K562 (cell line): Measurements from ENCODE around the gene RIT1. TPM values are rescaled to one million over a fixed set of nuclear protein-coding genes. Genes with fewer than 3 reads are reported as not detected.
A peak's percentile ranks its signal among the peaks of the same experiment; 100 is the strongest.

Source experiments
- ATAC-seq: fragments of 200-7000 bp; cut with Tn5 transposase; 3 replicates; pipeline ENCODE4 v1.9.1; 2020; ENCODE audit warnings: moderate library complexity
- BruUV-seq: library from RNA; stranded (reverse); fragments of 400-500 nt; replicated peaks from 2 replicates; lab custom pipeline; 2021; lab: Mats Ljungman, UMichigan
- CTCF ChIA-PET: fragments of 300-600 bp; formaldehyde crosslinking; extraction: SDS; loops from one replicate; lab custom pipeline; 2021; ENCODE audit warnings: low intra/inter-chr PET ratio; lab: Yijun Ruan, JAX
- POLR2A ChIA-PET: fragments of 300-600, 350-650 bp; sonication (Branson Sonifier 250); formaldehyde crosslinking; extraction: SDS; loops from one replicate; lab custom pipeline; 2021; ENCODE audit warnings: antibody characterized with exemption, inconsistent platforms; lab: Yijun Ruan, JAX
- DNase-seq, 4 experiments: peaks; one replicate each; pipeline versions ENCODE4 v3.0.0 to v3.0.0-alpha.2; 2011 to 2018; ENCODE audit warnings: low spot score in 3 of 4, mixed read lengths in 3 of 4; ENCODE audit errors: extremely low read depth in 1 of 4
- FAIRE-seq: peaks from 2 replicates; lab custom pipeline; 2011; peaks lifted over from hg19 to GRCh38; lab: Jason Lieb, UNC
- H2AFZ ChIP-seq: 2 replicates; pipeline ENCODE4 v1.6.0; 2011; ENCODE audit warnings: low read depth, low read length, control low read depth, inconsistent platforms
- H3K27ac ChIP-seq: fragments of 200-600 bp; 3 replicates; pipeline ENCODE4 v1.8.0; 2011; ENCODE audit warnings: low read depth, mild to moderate bottlenecking, control low read depth, inconsistent platforms, low read length, moderate library complexity, mixed read lengths; ENCODE audit errors: extremely low read depth
- H3K27me3 ChIP-seq, 2 experiments: fragments of 300-600 bp in 1 of 2; 2 replicates in 1 of 2; 3 replicates in 1 of 2; pipeline versions ENCODE4 v1.6.0 to v1.8.0; 2011; ENCODE audit warnings: inconsistent platforms in 2 of 2, low read length in 2 of 2, mild to moderate bottlenecking in 1 of 2, mixed read lengths in 1 of 2, moderate library complexity in 1 of 2; ENCODE audit not compliant: control insufficient read depth in 2 of 2, insufficient read depth in 2 of 2
- H3K36me3 ChIP-seq: fragments of 300-600 bp; 3 replicates; pipeline ENCODE4 v1.8.0; 2011; ENCODE audit warnings: mild to moderate bottlenecking, low read length, inconsistent platforms; ENCODE audit not compliant: control insufficient read depth, insufficient read depth
- H3K4me1 ChIP-seq, 2 experiments: fragments of 200-600 bp in 1 of 2; replicated peaks in 1 of 2; 2 replicates in 1 of 2; 3 replicates in 1 of 2; pipeline versions ENCODE4 v1.5.1 to v1.8.0; 2011; ENCODE audit warnings: inconsistent platforms in 2 of 2, low read length in 2 of 2, mild to moderate bottlenecking in 1 of 2, mixed read lengths in 1 of 2, moderate library complexity in 1 of 2; ENCODE audit not compliant: control insufficient read depth in 2 of 2, insufficient read depth in 2 of 2
- H3K4me2 ChIP-seq: 2 replicates; pipeline ENCODE4 v1.6.1; 2011; ENCODE audit warnings: low read length, control low read depth, inconsistent platforms, mixed read lengths; ENCODE audit not compliant: insufficient read depth
- H3K4me3 ChIP-seq: fragments of 200-600 bp; sonication (generic), shearing (Covaris generic); 2 replicates; pipeline ENCODE4 v1.5.1; 2016; ENCODE audit warnings: control low read depth, inconsistent platforms
- H3K79me2 ChIP-seq: fragments of 200-600 bp; 3 replicates; pipeline ENCODE4 v1.8.0; 2011; ENCODE audit warnings: low read length, inconsistent platforms; ENCODE audit not compliant: control insufficient read depth, insufficient read depth
- H3K9ac ChIP-seq, 2 experiments: 2 replicates each; pipeline versions ENCODE4 v1.6.0 to v1.6.1; 2011; ENCODE audit warnings: low read depth in 2 of 2, low read length in 2 of 2, control low read depth in 1 of 2, inconsistent platforms in 1 of 2, mild to moderate bottlenecking in 1 of 2, mixed read lengths in 1 of 2; ENCODE audit not compliant: insufficient read depth in 1 of 2
- H3K9me1 ChIP-seq: one replicate; pipeline ENCODE4 v1.6.0; 2011; ENCODE audit warnings: inconsistent platforms, mild to moderate bottlenecking, low read length, moderate library complexity; ENCODE audit not compliant: control insufficient read depth, insufficient read depth
- H3K9me3 ChIP-seq: replicated peaks from 2 replicates; pipeline ENCODE4 v1.5.1; 2011; ENCODE audit warnings: low read depth, low read length, inconsistent platforms; ENCODE audit not compliant: control insufficient read depth, insufficient read depth
- H4K20me1 ChIP-seq: replicated peaks from 2 replicates; pipeline ENCODE4 v1.6.1; 2011; ENCODE audit warnings: low read length, inconsistent platforms, mixed read lengths; ENCODE audit not compliant: control insufficient read depth, insufficient read depth
- BRD4 ChIP-seq: fragments of 200-600 bp; sonication (generic); IDR thresholded peaks from 2 replicates; pipeline ENCODE4 v1.6.1; 2017; ENCODE audit warnings: inconsistent platforms
- FOXJ2 ChIP-seq: fragments of 200-800 bp; sonication (Bioruptor generic); IDR thresholded peaks from 2 replicates; pipeline ENCODE4 v1.6.1; 2016; ENCODE audit warnings: missing genetic modification characterization, missing compliant biosample characterization
- GTF2E2 ChIP-seq: fragments of 200-800 bp; sonication (Bioruptor generic); IDR thresholded peaks from 2 replicates; pipeline ENCODE4 v1.6.1; 2016; ENCODE audit warnings: missing genetic modification characterization, missing compliant biosample characterization
- NCOA6 ChIP-seq: fragments of 450-650 bp; IDR thresholded peaks from 2 replicates; pipeline ENCODE4 v1.6.1; 2017; ENCODE audit warnings: mild to moderate bottlenecking
- POLR2A ChIP-seq: fragments of 450-650 bp; conservative IDR thresholded peaks from 2 replicates; pipeline ENCODE4 v1.6.1; 2016
- RBM25 ChIP-seq: fragments of 200-400 bp; formaldehyde crosslinking; IDR thresholded peaks from 2 replicates; pipeline ENCODE4 v1.6.1; 2018; ENCODE audit warnings: low read length, low read depth, moderate library complexity; ENCODE audit not compliant: severe bottlenecking
- RBM34 ChIP-seq: fragments of 200-400 bp; formaldehyde crosslinking; IDR thresholded peaks from 2 replicates; pipeline ENCODE4 v1.6.1; 2018; ENCODE audit warnings: low read length, borderline replicate concordance; ENCODE audit not compliant: insufficient read depth
- SMAD3 ChIP-seq: fragments of 450-650 bp; formaldehyde crosslinking; conservative IDR thresholded peaks from 2 replicates; pipeline ENCODE4 v1.4.0; 2020; ENCODE audit warnings: mild to moderate bottlenecking
- SNIP1 ChIP-seq: fragments of 450-650 bp; IDR thresholded peaks from 2 replicates; pipeline ENCODE4 v1.7.1; 2017; ENCODE audit warnings: low read depth, mild to moderate bottlenecking
- ZFPM2 ChIP-seq: fragments of 250-450 bp; sonication (Bioruptor Pico); IDR thresholded peaks from 2 replicates; pipeline ENCODE4 v1.5.1; 2022; ENCODE audit warnings: mild to moderate bottlenecking
- ZKSCAN3 ChIP-seq: fragments of 250-450 bp; sonication (Bioruptor Pico); IDR thresholded peaks from 2 replicates; pipeline ENCODE4 v1.4.0; 2020
- ZNF124 ChIP-seq: sonication (generic); formaldehyde crosslinking; IDR thresholded peaks from 2 replicates; pipeline ENCODE4 v1.8.1; 2022; ENCODE audit warnings: missing genetic modification reagents
- ZNF146 ChIP-seq: IDR thresholded peaks from one replicate; pipeline ENCODE4 v1.6.1; 2018; ENCODE audit warnings: missing compliant biosample characterization; ENCODE audit not compliant: unreplicated experiment
- WGBS: fragments of 100-300 bp; shearing (Covaris generic); methylation state at CpG from one replicate; pipeline ENCODE4 v1.1.6; 2016; ENCODE audit warnings: low coverage, mixed read lengths; ENCODE audit not compliant: insufficient coverage; ENCODE audit errors: missing lambda C conversion rate; 5-methylcytosine and 5-hydroxymethylcytosine counted together
- in situ Hi-C: fragments of 300-500 bp; cut with MboI; formaldehyde crosslinking; loops from 4 replicates; pipeline ENCODE4 v1.15.0; 2018; ENCODE audit warnings: inconsistent platforms, mixed read lengths
- intact Hi-C: fragments of 100-400 bp; cut with micrococcal nuclease; formaldehyde crosslinking; loops from 2 replicates; pipeline ENCODE4 v1.14.2; 2022
- polyA plus RNA-seq, 8 experiments: library from polyadenylated mRNA; depleted of rRNA in 4 of 8; stranded (reverse) in 5 of 8; unstranded in 3 of 8; fragments of >200 nt; fragmentation: Nextera tagmentation in 2 of 8; fragmentation: Illumina TruSeq in 1 of 8; extraction: Ambion mirVana in 2 of 8; extraction: Trizol in 1 of 8; gene quantifications; 2 replicates each; pipeline versions ENCODE4 v1.2.1 to v1.2.3, GENCODE V29; 2011 to 2014; ENCODE audit warnings: inconsistent platforms in 1 of 8, missing spikeins in 1 of 8
- total RNA-seq, 7 experiments: library from RNA; depleted of rRNA in 6 of 7; stranded (reverse); fragments of >200 nt in 6 of 7; fragmentation: Illumina TruSeq in 2 of 7; extraction: Trizol in 2 of 7; gene quantifications; 2 replicates each; pipeline versions ENCODE4 v1.2.1 to v1.2.3, GENCODE V29; 2011 to 2021; ENCODE audit warnings: low replicate concordance in 1 of 7
- TF ChIP-seq, protein P1 (sequence below): sonication (generic); formaldehyde crosslinking; IDR thresholded peaks from 2 replicates; pipeline ENCODE4 v1.8.0; 2022; ENCODE audit warnings: mild to moderate bottlenecking, missing genetic modification reagents, borderline replicate concordance
- TF ChIP-seq, protein P2 (sequence below): fragments of 450-650 bp; formaldehyde crosslinking; IDR thresholded peaks from 2 replicates; pipeline ENCODE4 v1.4.0; 2020; ENCODE audit warnings: mild to moderate bottlenecking, moderate library complexity

The RIT1 gene
- total and polyA plus RNA-seq, 9 of the 15 experiments (the other 6 are each of a cell fraction or from before 2014, with no cell fraction given): 13.5 to 57.6 (median 22.9) TPM

DNA sequence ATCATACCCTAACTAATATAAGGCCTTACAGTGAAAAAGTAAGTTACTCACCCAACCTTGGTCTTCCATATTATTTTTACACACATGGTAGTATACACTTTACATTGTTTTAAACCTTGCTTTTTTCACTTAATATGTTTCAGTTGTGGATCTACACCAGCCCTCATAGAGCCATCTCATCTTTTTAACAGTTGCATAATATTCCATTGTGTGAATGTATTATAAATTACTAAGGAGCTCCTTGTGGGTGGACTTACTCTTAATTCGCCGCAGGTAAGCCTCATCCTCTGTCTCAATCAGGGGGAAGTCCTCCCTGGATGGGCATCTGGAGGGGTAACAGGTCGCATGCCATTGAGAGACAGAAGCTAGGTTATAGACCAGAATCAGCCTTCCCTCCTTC is 43.5 kb upstream of the RIT1 start:
- no peak for FAIRE-seq
- Histone ChIP-seq H3K9ac (no peak overlapping the region), H2AFZ (no peak overlapping the region), H3K9me1 (peaks cover 4% of the 10 kb centered on the region), H3K9me3 (no peaks in the 10 kb centered on the region), H3K4me3 (no peak overlapping the region), H4K20me1 (0 out of 2 replicates have a peak, but pooled peaks cover under 1% of the 10 kb centered on the region), H3K36me3 (peaks cover 92% of the 10 kb centered on the region), H3K79me2 (no peaks in the 10 kb centered on the region), H3K4me1 (no peaks in the 10 kb centered on the region; a peak in 1 of 5 replicates), H3K27me3 (no peaks in the 10 kb centered on the region), H3K27ac (no peak overlapping the region), H3K4me2 (no peak overlapping the region)
- no TSS peak for BruUV-seq
- intact Hi-C loops: no loop called here
- no peak for DNase-seq
- no peak for ATAC-seq
- POLR2A ChIA-PET: interaction anchor here (0.6 to 1.9 kb wide), 8 partner anchors 9 to 95 kb away, joined by 3 to 10 read pairs (median 5); no protein-coding TSS in a partner anchor
- CTCF ChIA-PET: interaction anchor here (0.6 kb wide), 1 partner anchor 106 kb away, joined by 6 read pairs; the partner anchor contains the start of gene RAB25
- WGBS: 95% methylated on average over 3 of the region's 3 CpGs
- in situ Hi-C loops: no loop called here
- TF ChIP-seq RBM25: peak; percentile 7
- peak; percentile 24 for TF ChIP-seq ZNF146 (CRISPR knock-in tag)
- TF ChIP-seq ZFPM2: no peak

DNA sequence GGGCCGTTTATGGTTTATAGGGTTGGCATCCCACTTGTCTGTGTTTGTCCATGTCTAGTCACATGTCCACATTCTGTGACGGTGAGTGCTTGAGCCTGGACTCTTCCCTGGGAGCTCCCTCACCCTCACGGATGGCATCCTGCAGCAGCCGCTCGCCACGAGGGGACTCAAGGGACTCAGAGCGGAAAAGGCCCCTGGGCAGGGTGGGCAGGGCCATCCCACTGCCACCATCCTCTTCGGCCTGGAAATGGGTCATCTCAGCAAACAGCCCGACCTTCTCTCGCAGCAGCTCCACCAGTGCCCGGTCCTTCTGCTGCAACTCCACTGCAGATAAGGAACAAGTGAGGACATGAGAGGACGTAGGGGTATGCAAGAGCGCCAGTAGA is 41.3 kb upstream of the RIT1 start:
- Histone ChIP-seq H3K9me3 (no peaks in the 10 kb centered on the region), H3K4me3 (no peak overlapping the region), H3K27me3 (no peaks in the 10 kb centered on the region), H3K9ac (no peak overlapping the region), H3K36me3 (peaks cover 84% of the 10 kb centered on the region), H3K4me1 (no peaks in the 10 kb centered on the region; a peak in 1 of 5 replicates), H3K79me2 (no peaks in the 10 kb centered on the region), H2AFZ (no peak overlapping the region), H4K20me1 (no peaks in the 10 kb centered on the region), H3K9me1 (peaks cover 4% of the 10 kb centered on the region), H3K4me2 (no peak overlapping the region), H3K27ac (no peak overlapping the region)
- DNase-seq: no peak
- POLR2A ChIA-PET: interaction anchor here (0.6 to 1.2 kb wide), 3 partner anchors 11 to 294 kb away, joined by 3 read pairs; no protein-coding TSS in a partner anchor
- intact Hi-C loops (no loop called here), in situ Hi-C loops (no loop called here)
- BruUV-seq: no TSS peak
- FAIRE-seq: no peak
- CTCF ChIA-PET: no interaction called here
- 90% methylated on average over 10 of the region's 13 CpGs for WGBS
- no peak for ATAC-seq
- TF ChIP-seq RBM25: no peak
- TF ChIP-seq ZFPM2: no peak
- TF ChIP-seq RBM34: no peak
- TF ChIP-seq POLR2A: 0 out of 2 replicates have a peak, but pooled peaks have one; percentile 0
- TF ChIP-seq, protein P1, sequence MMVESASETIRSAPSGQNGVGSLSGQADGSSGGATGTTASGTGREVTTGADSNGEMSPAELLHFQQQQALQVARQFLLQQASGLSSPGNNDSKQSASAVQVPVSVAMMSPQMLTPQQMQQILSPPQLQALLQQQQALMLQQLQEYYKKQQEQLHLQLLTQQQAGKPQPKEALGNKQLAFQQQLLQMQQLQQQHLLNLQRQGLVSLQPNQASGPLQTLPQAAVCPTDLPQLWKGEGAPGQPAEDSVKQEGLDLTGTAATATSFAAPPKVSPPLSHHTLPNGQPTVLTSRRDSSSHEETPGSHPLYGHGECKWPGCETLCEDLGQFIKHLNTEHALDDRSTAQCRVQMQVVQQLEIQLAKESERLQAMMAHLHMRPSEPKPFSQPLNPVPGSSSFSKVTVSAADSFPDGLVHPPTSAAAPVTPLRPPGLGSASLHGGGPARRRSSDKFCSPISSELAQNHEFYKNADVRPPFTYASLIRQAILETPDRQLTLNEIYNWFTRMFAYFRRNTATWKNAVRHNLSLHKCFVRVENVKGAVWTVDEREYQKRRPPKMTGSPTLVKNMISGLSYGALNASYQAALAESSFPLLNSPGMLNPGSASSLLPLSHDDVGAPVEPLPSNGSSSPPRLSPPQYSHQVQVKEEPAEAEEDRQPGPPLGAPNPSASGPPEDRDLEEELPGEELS (CRISPR knock-in tag): no peak
- TF ChIP-seq BRD4: no peak
- TF ChIP-seq, protein P2, sequence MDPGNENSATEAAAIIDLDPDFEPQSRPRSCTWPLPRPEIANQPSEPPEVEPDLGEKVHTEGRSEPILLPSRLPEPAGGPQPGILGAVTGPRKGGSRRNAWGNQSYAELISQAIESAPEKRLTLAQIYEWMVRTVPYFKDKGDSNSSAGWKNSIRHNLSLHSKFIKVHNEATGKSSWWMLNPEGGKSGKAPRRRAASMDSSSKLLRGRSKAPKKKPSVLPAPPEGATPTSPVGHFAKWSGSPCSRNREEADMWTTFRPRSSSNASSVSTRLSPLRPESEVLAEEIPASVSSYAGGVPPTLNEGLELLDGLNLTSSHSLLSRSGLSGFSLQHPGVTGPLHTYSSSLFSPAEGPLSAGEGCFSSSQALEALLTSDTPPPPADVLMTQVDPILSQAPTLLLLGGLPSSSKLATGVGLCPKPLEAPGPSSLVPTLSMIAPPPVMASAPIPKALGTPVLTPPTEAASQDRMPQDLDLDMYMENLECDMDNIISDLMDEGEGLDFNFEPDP (CRISPR knock-in tag): no peak
- TF ChIP-seq SMAD3 (CRISPR knock-in tag): no peak
- TF ChIP-seq ZNF124: no peak
- no peak for TF ChIP-seq GTF2E2 (tag)
- TF ChIP-seq ZKSCAN3: no peak
- no peak for TF ChIP-seq FOXJ2
- no peak for TF ChIP-seq SNIP1
- TF ChIP-seq NCOA6: no peak
